ENCODE measurements around the gene GPR35.

The GPR35 gene

DNA sequence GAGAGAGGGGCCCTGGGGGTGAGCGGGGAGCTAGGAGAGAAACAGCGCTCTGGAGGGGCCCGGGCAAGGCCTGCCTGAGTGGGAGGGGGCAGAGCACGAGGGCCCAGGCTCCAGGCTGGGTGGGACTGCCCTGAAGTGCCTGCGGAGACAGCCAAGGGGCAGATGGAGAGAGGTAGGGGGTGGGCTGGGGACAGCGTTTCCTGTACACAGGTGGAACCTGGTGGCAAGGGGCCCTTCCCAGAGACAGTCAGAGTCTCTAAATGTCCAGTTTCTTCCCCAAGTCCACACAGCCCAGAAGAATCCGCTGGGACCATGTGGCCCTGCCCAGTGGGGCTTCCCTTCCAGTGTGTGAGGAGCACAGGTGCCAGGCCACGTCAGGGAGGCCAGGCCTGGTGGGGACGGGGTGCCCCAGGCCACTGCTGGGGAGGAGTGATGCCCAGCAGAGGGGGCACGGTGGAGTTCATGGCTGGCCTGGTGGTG lies 1.7 kb upstream of the GPR35 start:
- no peak for DNase-seq (ENCODE audit: low spot score)

DNA sequence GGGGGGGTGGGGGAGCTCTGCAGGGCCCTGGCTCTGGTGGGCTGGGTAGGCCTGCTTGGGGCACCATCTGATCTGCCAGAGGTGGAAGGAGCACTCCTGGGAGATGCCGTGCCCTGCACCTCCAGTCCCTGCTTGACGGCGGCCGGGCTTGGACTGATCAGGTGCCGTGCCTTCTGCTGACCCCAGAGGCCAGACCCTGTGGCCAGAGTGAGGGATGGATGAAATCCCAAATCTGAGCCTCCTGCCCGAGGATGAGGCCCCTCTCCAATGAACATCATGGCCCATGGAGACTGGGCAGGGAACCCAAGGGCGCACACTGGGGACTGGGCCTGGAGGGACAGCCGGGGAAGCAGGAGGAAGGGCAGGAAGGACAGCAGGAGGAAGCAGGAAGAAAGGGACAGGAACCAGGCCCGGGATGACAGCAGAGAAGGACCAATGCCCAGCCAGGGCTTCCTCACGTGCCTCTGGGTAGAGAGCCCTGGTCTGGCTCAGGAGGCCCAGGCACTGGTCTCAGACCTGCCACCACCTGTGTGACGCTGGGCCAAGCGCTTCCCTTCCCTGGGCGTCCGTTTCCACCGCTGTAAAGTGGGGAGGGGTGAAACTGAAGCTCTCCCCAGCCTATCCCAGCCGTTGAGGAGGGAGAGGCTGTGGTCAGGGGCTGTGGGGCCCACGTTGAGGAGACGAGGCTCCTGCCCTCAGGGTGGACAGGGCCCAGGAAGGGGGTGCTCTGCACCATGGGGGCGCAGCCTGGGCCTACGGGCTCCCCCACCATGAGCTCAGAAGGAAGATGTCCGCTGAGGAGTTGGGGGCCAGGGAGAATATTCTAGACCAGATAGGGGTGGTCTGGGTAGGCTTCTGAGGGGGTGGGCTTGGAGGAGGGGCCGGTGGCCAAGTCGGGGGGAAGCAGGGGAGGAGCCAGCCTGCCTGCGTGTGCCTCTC lies 1.0 kb upstream of the GPR35 start:
- DNase-seq (ENCODE audit: low spot score) = no peak

DNA sequence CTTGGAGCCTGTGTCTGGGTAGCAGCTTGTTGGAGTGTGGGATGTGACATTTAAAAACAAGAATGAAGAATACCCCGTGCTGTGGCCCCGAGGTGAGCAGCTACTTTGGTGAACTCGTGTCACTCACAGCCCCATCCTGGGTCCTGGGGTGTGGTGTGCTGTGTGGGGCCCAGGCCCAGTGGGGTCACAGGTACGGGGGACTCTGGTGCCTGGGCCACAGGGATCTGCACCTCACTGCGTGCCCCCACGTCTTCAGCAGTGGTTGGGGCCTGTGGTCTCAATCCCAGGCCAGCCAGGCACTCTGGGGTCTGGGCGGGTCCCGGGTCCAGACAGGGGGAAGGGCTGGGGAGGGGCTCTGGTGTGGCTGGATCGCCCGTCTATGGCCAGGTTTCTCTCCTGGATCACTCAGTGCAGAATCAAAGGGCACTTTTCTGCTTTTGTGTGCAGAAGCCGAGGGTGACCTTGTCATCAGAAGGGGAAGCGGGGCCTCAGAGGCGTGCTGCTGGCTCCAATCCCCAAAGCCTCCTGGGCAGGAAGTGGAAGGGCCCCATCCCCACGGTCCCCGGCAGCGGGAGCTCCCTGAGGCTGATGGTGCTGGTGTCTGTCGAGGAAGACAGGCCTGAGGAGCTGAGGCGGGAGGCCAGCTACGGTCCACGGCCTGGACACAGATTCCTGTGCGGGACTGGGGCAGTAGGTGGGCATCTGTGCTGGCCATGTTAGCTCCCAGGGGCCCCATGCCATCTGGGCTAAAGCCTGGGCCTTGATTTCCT lies 1.4 kb downstream of the GPR35 start:
- DNase-seq (ENCODE audit: low spot score) = peak; percentile 29

DNA sequence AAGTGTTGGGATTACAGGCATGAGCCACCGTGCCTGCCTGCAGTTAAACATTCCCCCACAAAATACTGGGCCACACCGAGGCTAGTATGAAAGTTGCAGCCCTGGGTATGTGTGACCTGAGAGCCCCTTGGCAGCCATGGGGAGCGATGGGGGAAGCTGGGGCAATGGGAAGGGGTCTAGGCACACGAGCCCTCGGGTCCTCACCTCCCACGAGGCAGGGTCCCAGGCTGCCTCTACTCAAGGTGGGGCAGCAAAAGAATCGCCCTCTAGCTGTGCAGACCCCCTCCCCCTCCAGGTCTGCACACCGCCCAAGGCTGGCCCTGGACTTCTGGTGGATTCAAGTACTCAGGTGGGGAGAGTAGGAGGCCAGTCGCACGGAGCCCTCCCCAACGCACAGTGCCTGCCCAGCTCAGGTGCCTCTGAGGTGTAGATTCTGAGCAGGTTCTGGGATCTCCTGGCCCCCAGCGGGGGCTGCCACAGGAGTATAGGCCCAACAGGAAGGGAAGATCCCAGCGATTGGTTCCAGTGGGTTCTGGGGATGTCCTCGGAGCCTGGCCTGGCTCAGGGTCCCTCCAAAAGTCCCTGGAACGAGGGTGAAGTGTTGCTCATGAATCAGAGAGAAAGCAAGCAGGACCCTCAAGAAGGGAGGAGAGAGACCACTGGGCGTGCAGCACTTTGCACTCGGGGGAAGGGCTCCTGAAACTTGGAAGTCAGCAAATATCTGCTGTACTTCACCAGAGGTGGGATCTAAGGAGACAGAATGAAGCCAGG lies 2.6 kb downstream of the GPR35 start:
- no peak for DNase-seq (ENCODE audit: low spot score)

DNA sequence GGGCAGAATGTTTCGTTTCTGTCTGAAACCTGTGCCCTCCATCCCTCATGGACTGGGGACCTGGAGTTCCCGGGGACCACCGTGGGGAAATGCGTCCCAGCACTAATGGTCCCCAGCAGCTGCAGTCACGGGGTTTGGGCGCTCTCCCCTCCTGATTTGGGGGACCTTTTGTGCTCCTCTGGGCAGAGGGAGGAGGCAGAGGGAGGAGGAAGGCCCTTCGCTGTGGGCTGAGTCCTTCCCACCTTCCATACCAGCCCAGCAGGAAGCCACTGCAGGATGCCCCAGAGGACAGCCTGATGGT lies 3.2 kb downstream of the GPR35 start:
- no peak for DNase-seq (ENCODE audit: low spot score)

DNA sequence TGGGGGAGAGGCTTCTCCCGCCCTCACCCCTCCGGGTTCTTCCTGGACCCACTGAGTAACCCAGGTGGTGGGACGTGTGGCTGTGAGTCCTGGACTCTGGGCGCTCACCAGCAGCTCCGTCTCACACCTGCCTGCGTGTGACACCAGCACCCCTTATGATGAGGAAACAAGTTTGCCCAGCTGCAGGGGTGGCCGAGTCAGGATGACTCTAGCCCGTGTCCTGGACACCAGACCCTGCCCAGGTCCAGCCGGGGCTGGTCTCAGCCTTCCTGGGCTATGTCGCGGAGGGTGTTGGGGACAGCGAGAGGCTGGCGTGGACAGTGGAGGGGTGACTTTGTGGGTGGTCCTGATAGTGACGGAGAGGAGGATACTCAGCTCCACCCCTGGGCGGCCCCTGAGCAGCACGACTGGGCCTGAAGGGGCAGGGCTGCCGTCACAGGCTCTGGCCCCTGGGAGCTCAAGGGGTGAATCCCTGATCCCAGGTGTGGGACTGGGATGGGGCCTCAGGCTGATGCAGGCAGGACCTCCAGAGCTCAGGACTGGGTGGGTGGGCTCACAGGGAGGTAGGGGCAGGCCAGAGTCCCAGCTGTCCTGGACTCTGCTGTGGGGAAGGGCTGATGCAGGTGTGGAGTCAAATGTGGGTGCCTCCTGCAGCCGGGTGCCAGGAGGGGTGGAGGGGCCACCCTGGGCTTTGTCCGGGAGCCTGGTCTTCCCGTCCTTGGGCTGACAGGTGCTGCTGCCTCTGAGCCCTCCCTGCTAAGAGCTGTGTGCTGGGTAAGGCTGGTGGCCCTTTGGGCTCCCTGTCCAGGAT lies 3.7 kb downstream of the GPR35 start:
- DNase-seq (ENCODE audit: low spot score) = no peak

DNA sequence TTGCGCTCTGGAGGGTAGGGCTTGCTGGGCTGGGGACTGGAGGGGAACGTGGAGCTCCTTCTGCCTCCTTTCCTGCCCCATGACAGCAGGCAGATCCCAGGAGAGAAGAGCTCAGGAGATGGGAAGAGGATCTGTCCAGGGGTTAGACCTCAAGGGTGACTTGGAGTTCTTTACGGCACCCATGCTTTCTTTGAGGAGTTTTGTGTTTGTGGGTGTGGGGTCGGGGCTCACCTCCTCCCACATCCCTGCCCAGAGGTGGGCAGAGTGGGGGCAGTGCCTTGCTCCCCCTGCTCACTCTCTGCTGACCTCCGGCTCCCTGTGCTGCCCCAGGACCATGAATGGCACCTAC lies 4.3 kb downstream of the GPR35 start:
- DNase-seq (ENCODE audit: low spot score) = no peak

DNA sequence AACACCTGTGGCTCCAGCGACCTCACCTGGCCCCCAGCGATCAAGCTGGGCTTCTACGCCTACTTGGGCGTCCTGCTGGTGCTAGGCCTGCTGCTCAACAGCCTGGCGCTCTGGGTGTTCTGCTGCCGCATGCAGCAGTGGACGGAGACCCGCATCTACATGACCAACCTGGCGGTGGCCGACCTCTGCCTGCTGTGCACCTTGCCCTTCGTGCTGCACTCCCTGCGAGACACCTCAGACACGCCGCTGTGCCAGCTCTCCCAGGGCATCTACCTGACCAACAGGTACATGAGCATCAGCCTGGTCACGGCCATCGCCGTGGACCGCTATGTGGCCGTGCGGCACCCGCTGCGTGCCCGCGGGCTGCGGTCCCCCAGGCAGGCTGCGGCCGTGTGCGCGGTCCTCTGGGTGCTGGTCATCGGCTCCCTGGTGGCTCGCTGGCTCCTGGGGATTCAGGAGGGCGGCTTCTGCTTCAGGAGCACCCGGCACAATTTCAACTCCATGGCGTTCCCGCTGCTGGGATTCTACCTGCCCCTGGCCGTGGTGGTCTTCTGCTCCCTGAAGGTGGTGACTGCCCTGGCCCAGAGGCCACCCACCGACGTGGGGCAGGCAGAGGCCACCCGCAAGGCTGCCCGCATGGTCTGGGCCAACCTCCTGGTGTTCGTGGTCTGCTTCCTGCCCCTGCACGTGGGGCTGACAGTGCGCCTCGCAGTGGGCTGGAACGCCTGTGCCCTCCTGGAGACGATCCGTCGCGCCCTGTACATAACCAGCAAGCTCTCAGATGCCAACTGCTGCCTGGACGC lies 4.9 kb downstream of the GPR35 start:
- DNase-seq (ENCODE audit: low spot score) = no peak

DNA sequence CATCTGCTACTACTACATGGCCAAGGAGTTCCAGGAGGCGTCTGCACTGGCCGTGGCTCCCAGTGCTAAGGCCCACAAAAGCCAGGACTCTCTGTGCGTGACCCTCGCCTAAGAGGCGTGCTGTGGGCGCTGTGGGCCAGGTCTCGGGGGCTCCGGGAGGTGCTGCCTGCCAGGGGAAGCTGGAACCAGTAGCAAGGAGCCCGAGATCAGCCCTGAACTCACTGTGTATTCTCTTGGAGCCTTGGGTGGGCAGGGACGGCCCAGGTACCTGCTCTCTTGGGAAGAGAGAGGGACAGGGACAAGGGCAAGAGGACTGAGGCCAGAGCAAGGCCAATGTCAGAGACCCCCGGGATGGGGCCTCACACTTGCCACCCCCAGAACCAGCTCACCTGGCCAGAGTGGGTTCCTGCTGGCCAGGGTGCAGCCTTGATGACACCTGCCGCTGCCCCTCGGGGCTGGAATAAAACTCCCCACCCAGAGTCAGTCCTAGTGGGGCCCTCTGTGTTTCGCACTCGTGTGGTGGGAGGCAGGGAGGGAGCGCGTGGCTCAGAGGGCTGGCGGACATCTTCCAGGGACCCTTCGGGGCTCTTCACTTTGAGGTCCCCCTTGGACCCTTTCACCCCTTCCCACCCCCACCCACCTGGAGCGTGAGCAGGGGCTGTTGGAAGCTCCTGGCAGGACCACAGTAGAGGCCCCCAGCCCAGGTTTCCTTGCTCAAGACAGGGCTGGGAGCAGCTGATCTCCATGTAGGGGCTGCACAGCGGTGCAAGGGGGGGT lies 5.7 kb downstream of the GPR35 start:
- no peak for DNase-seq (ENCODE audit: low spot score)

DNA sequence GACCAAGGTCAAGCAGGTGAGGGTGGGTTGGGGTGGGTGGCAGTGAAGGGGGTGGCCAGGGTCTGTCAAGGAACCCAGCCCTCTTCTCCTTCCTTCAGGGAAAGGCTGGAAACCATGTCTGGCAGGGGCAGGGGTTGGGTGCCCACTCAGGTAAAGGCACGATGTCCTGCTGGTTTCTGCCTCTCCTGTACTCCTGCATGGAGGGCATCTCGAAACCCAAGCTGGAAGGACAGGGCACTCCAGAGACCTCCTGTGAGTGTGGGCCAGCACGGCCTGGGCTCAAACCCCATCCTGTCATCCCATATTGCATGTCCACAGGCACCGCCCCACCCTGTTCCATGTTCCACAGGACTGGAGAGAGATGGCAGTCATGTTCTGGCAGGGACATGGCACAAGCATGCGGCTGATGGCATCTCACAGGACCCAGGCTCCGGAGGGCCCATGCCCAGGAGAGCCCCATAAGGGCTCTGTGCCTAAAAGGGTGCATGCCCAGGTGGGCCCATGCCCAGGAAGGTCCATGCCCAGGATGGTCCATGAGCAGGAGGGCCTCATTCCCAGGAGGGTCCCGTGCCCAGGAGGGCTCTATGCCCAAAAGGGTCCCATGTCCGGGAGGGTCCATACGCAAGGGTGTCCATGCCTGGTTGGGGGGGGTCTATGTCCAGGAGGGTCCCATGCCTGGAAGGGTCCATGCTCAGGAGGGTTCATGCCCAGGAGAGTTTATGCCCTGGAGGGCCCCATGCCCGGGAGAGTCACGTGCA lies 6.4 kb downstream of the GPR35 start:
- no peak for DNase-seq (ENCODE audit: low spot score)

DNA sequence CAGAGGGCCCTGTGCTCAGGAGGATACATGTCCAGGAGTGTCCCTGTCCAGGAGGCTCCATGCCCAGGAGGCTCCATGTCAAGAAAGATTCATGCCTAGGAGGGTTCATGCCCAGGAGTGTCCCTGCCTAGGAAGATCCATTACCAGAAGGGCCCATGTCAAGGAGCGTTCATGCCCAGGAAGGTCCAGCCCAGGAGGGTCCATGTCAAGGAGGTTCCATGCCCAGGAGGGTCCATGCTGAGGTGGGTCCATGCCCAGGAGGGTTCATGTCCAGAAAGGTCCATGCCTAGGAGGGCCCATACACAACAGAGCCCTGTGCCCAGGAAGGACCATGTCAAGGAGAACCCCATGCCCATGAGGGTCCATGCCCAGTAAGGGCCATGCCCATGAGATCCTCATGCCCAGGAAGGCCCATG lies 7.0 kb downstream of the GPR35 start:
- DNase-seq (ENCODE audit: low spot score) = no peak

DNA sequence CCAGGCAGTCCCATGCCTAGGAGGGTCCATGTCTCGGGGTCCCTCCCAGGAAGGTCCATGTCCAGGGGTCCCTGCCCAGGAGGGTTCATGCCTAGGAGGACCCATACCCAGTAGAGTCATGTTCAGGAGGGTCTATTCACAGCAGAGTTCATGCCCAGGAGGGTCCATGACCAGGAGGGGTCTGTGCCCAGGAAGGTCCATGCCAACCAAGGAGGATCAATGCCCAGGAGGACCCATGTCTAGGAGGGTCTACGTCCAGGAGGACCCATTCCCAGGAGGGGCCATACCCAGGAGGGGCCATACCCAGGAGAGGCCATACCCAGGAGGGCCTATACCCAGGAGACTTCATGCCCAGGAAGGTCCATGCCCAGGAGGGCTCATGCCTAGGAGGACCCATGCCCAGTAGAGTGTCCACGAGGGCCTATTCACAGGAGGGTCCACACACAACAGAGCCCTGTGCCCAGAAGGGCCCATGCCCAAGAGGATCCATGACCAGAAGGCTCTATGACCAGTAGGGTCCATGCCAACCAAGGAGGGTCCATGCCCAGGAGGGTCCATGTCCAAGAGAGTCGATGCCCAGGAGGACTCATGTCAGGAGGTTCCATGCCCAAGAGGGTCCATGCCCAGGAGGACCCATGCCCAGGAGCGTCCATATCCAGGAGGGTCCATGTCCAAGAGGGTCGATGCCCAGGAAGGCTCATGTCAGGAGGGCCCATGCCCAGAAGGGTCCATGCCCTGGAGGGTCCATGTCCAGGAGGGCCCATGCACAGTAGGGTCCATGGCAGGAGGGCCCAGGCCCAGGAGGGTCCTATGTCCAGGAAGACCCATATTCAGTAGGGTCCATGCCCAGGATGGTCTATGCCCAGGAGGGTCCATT lies 10.1 kb downstream of the GPR35 start:
- DNase-seq (ENCODE audit: low spot score) = no peak

DNA sequence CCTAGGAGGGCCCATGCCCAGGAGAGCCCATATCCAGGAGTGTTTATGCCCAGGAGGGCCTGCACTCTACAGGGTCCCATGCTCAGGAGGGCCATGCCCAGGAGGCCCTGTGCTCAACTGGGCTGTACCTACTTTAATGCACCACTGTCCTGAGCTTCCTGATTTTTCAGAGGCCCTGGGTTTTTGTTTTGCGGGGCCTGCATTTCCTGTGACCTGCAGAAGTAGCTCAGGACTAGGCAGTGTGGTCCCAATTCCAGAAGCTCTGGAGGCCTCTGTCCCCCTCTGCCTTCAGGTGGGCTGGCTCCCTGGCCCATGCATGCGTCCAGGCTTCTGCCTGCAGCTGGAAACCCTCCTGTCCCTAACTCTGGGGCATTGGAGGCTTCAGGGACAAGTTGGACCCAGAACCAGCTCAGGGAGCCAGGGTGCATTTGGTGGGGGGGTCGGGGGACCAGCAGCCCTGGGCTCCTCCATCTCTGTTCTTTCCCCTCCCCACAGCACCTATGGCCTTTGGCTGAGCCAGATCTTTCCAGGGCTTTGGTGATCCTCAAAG lies 10.8 kb downstream of the GPR35 start:
- DNase-seq (ENCODE audit: low spot score) = no peak

DNA sequence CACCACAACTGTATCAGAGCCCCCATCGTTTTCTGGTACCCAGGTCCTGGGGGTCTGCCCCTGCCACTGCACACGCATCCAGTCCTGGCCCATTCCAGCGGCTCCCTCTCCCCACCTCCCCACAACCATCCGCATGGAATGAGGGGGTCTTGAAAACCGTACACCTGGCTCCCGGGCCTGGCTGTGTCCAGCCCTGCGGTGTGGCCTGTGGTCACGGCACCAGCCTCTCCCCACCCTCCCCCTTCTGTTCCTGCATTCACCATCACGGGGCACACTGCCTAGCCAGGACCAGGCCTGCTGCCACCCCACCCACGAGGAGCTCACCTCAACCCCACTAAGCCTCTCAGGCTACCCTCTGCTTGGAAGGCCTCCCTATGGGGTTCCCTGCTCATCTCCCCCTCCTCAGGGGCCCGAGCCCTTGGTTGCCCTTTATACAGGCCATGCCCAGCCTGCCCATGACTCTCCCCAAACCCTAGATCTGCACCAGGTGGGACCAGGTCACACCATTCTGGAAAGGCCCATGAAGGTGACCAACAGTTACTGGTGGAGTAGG lies 11.4 kb downstream of the GPR35 start:
- no peak for DNase-seq (ENCODE audit: low spot score)

DNA sequence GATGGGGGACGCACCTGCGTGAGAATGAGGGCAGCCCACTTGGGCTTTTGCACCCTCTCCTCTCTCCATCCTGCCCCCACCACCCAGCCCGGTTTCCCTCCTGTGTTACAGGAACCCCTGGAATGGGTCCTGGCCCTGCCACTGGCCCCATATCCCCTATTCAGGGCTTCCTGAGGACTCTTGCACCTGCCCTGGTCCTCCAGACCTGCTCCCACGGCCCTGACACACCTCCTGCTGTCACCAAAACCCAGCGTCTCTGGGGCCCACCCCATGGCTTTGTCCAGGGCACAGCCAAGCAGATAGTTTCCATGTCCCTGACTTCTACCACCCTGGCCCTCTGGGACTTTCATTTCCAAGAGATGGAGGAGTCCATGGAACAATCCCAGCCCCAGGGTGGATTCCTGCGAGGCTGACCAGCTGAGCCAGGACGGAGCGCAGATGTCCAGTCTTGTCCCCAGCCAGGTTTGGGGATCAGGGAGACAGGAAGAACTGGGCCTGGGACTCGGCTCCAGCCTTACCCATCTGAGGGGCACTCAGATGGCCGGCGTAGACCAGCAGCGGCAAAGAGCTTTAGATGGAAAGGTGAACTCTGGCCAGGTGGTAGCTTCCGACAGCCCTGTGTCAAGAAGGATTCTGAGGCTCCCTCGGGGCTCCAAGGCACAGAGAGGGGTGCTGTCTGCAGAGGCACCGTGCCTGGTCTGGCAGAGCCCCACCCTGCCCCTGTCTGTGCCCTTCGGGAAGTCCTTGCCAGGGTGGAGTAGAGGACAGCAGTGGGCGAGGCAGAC lies 12.0 kb downstream of the GPR35 start:
- no peak for DNase-seq (ENCODE audit: low spot score)

DNA sequence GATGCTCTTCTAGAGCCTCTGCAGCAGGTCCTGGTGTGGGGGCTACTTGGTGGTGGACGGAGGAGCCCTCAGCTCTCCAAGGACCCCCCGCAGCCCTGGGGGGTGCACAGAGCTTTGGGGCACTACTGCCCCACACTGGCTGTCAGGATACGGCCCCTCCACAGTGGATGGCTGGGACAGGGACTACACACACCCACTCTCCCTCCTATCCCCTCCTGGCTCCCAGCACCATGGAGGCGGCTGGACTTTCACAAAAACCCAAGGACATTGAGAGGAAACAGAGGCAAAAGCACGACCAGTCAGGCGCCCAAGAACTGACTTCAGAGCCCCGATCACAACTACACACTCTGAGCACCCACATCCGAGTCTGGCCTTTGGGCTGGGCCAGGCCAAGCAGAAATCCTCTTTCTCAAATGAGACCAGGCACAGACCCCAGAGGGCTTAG lies 12.6 kb downstream of the GPR35 start:
- DNase-seq (ENCODE audit: low spot score) = no peak
